GM18951 (cell line): ENCODE measurements around the gene QPRT.
"Not testable (repeated sequence)": the region's sequence is repeated elsewhere in the genome, so short reads cannot be mapped to it uniquely, and the experiment has no call there.

ENCODE experiments used
- POLR2A ChIP-seq: IDR thresholded peaks from 4 replicates; pipeline ENCODE4 v1.6.1; 2011; ENCODE audit warnings: mild to moderate bottlenecking; ENCODE audit not compliant: insufficient read length, insufficient read depth; ENCODE audit errors: extremely low read depth
- in situ Hi-C: fragments of 300-500 bp; cut with MboI; formaldehyde crosslinking; loops from one replicate; pipeline ENCODE4 v1.12.0; 2022; ENCODE audit warnings: low sequenced_read_pairs, mixed read lengths, inconsistent platforms; ENCODE audit not compliant: unreplicated experiment

The QPRT gene

DNA sequence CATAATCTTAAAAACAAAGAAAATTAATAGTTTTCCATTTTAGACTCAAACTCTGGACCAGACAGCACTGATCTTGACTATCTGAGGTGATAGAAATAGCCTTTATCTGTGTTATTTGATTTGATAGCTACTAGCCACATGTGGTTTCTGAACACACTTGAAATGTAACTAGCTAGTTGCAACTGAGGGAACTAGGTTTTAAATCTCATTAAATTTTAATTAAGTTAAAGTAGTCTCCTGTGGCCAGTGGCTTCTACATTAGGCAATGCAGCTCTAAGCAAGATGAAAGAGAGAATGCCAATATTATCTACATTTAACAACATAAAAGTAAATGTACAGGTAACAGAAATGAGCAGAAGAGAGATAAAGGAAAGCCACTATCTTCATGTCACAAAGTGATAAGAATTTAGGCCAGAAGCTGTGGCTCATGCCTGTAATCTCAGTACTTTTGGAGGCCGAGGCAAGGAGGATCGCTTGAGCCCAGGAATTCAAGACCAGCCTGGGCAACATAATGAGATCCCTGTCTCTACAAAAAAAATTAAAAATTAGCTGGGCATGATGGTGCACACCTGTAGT is 27.1 kb upstream of the QPRT start:
- no peak for TF ChIP-seq POLR2A
- in situ Hi-C loops = no loop called here

GRCh38 chr16:29653471-29653870 is 25.5 kb upstream of the QPRT start:
- no peak for TF ChIP-seq POLR2A
- in situ Hi-C loops = no loop called here

DNA sequence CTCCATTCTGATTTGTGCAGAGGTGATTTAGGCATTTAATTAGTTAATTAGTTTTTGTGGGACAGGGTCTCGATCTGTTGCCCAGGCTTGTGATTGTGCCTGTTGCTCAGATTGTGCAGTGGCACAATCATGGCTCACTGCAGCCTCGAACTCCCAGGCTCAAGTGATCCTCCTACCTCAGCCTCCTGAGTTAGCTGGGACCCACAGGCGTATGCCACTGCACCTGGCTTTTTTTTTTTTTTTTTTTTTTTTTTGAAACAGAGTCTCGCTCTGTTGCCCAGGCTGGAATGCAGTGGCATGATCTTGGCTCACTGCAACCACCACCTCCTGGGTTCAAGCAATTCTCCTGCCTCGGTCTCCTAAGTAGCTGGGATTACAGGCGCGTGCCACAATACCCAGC is 25.1 kb upstream of the QPRT start:
- in situ Hi-C loops = not testable (repeated sequence)

DNA sequence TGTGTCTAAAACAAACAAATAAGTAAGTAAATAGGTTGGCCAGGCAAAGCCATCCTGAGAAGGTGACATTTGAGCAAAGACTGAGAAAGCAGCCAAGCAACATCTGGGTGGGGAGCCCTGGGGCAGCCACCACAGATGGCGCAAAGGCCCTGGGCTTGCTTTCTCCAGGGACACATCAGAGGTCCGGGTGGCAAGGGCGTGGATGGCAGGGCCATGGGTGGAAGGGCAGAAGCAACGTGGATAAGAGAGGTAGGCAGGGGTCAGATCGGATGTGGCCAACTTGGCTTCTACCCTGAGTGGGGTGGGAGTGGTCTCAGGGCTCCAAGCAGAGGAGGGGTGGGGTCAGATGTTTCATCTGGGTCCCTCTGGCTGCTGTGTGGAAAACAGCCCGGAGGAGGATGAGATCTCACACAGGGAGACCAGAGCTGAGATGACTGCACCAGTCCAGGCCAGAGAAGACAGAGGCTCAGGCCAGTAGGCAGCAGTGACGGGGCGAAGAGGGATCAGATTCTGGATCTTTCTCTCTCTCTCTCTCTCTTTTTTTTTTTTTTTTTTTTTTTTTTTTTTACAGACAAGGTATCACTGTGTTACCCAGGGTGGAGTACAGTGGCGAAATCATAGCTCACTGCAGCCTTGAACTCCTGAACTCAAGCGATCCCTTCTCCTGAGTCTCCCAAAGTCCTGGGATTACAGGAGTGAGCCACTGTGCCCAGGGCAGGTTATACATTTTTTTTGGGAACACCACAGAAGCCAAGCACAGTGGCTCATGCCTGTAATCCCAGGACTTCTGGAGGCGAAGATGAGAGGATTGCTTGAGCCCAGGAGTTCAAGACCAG is 22.1 kb upstream of the QPRT start:
- in situ Hi-C loops = no loop called here
- no peak for TF ChIP-seq POLR2A

DNA sequence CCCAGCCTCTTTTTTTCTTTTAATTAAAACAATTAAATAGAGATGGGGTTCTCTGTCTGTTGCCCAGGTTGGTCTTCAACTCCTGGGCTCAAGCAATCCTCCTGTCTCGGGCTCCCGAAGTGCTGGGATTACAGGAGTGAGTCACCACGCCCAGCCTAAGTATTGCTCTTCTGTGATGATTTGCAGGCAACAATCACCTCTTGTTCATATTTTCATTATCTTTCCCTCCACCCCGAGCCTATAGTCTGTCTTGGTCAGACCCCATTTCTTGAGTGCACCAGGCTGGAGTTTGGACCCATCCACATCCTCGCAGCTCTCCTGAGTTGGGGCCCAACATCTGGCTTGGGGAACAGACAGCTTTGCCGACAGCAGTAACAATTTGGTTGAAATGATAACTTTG is 20.3 kb upstream of the QPRT start:
- no peak for TF ChIP-seq POLR2A
- in situ Hi-C loops = no loop called here

DNA sequence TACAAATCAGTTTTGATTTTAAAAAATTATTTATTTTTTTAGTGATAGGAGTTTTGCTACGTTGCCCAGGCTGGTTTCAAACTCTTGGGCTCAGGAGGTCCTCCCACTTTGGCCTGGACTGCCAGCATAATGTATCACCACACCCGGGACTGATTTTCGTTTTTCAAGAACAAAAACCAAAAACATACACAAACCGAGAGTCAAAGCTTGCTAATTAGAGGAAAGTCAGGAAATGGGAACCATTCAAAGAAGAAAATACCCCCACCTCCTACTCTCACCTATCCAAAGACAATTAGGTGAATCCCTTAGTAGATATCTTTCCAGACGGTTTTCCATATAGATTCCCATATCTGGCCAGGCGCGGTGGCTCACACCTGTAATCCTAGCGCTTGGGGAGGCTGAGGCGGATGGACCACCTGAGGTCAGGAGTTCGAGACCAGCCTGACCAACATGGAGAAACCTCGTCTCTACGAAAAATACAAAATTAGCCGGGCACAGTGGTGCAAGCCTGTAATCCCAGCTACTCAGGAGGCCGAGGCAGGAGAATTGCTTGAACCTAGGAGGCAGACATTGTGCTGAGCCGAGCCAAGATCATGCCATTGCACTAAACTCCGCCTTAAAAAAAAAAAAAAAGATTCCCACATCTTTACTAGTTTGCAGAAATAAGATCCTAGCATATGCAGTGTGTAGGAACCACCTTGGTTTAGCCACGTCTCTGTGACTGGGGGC is 16.8 kb upstream of the QPRT start:
- in situ Hi-C loops = no loop called here
- TF ChIP-seq POLR2A = no peak

DNA sequence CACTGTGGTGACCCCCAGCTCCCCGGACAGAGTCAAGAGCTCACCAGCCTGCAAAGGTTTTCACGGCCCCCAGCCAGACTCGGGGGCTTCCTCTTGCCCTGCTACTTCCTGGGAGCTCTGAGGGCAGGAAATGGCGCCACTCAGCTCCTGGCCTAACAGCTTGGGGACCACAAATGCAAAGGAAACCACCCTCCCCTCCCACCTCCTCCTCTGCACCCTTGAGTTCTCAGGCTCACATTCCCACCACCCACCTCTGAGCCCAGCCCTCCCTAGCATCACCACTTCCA is 16.3 kb upstream of the QPRT start:
- in situ Hi-C loops = no loop called here
- no peak for TF ChIP-seq POLR2A

DNA sequence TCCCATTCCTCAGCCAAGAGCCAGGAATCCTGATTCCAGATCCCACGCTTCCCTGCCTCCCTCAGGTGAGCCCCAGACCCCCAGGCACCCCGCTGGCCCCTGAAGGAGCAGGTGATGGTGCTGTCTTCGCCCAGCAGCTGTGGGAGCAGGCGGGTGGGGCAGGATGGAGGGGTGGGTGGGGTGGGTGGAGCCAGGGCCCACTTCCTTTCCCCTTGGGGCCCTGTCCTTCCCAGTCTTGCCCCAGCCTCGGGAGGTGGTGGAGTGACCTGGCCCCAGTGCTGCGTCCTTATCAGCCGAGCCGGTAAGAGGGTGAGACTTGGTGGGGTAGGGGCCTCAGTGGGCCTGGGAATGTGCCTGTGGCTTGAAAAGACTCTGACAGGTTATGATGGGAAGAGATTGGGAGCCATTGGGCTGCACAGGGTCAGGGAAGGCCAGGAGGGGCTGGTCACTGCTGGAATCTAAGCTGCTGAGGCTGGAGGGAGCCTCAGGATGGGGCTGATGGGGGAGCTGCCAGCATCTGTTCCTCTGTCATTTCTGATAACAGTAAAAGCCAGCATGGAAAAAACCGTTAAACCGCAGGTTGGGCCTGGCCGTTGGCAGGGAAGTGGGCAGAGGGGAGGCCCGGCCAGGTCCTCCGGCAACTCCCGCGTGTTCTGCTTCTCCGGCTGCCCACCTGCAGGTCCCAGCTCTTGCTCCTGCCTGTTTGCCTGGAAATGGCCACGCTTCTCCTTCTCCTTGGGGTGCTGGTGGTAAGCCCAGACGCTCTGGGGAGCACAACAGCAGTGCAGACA is 15.8 kb upstream of the QPRT start, which contains the start of gene SPN:
SPN (plus strand) TSS at position 232 of the 791 bp plus-strand sequence; CDS start at position 714, 482 bp downstream.
- in situ Hi-C loops = no loop called here
- peak; percentile 88 for TF ChIP-seq POLR2A

DNA sequence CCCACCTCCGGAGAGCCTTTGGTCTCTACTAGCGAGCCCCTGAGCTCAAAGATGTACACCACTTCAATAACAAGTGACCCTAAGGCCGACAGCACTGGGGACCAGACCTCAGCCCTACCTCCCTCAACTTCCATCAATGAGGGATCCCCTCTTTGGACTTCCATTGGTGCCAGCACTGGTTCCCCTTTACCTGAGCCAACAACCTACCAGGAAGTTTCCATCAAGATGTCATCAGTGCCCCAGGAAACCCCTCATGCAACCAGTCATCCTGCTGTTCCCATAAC is 15.2 kb upstream of the QPRT start:
- no peak for TF ChIP-seq POLR2A
- in situ Hi-C loops = no loop called here

DNA sequence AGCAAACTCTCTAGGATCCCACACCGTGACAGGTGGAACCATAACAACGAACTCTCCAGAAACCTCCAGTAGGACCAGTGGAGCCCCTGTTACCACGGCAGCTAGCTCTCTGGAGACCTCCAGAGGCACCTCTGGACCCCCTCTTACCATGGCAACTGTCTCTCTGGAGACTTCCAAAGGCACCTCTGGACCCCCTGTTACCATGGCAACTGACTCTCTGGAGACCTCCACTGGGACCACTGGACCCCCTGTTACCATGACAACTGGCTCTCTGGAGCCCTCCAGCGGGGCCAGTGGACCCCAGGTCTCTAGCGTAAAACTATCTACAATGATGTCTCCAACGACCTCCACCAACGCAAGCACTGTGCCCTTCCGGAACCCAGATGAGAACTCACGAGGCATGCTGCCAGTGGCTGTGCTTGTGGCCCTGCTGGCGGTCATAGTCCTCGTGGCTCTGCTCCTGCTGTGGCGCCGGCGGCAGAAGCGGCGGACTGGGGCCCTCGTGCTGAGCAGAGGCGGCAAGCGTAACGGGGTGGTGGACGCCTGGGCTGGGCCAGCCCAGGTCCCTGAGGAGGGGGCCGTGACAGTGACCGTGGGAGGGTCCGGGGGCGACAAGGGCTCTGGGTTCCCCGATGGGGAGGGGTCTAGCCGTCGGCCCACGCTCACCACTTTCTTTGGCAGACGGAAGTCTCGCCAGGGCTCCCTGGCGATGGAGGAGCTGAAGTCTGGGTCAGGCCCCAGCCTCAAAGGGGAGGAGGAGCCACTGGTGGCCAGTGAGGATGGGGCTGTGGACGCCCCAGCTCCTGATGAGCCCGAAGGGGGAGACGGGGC is 14.7 kb upstream of the QPRT start:
- in situ Hi-C loops = no loop called here
- peak; percentile 27 for TF ChIP-seq POLR2A

- TF ChIP-seq POLR2A = no peak
- in situ Hi-C loops = no loop called here
Measured at GRCh38 chr16:29665294-29666077, 13.5 kb upstream of the QPRT start.

DNA sequence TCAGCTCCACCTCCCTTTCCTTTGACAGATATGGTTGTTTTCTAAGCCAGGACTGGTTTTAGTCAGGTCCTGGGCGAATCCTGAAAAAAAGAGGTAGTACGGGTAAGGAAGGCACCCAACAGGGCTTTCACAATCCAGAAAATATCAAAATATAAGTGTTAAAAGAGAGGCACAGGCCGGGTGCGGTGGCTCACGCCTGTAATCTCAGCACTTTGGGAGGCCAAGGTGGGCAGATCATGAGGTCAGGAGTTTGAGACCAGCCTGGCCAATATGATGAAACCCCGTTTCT is 11.7 kb upstream of the QPRT start:
- in situ Hi-C loops = not testable (repeated sequence)

DNA sequence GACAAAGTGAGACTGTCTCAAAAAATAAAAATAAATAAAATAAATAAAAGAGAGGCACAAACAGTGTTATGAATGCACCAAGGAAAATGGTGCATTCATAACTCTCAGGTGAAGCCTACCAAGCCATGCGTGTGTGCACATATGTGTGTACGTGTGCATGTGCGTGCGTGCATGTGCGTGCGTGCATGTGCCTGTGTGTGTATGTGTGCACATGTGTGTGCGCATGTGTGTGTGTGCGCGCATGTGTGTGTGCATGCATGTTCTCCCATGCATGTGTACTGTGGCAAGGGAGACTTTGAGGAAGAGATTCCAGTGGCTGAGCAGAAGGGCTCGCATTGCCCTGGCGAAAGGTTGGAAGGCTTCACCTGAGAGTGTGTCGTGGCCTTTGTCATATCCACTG is 11.2 kb upstream of the QPRT start:
- TF ChIP-seq POLR2A = peak; percentile 36
- in situ Hi-C loops = no loop called here

- no peak for TF ChIP-seq POLR2A
- in situ Hi-C loops = no loop called here
Measured at GRCh38 chr16:29668267-29668666, 10.7 kb upstream of the QPRT start.
